Psoas muscle (tissue), 8 donors: ENCODE results near the gene MYO9A. TPM values are rescaled to one million over a fixed set of nuclear protein-coding genes. Genes with fewer than 3 reads are reported as not detected.

Source experiments
- ATAC-seq, 4 donors: fragments of 200-7000 bp; cut with Tn5 transposase; one replicate each; pipeline ENCODE4 v1.9.1; 2020; ENCODE audit warnings: moderate library complexity in 3 of 4, mild to moderate bottlenecking in 2 of 4
- DNase-seq, 2 donors: peaks; one replicate each; pipeline ENCODE4 v3.0.0-alpha.2; 2020
- H3K27ac ChIP-seq: fragments of 200-600 bp; one replicate; pipeline ENCODE4 v1.8.0; 2022
- H3K27me3 ChIP-seq, 3 donors: fragments of 200-600 bp in 1 of 3; one replicate each; pipeline versions ENCODE4 v1.6.1 to v1.8.0; 2013 to 2022; ENCODE audit warnings: low read length in 2 of 3, mild to moderate bottlenecking in 2 of 3, moderate library complexity in 1 of 3; ENCODE audit not compliant: insufficient read depth in 3 of 3
- H3K36me3 ChIP-seq, 2 donors: fragments of 200-600 bp in 1 of 2; one replicate each; pipeline versions ENCODE4 v1.6.1 to v1.8.0; 2013 to 2022; ENCODE audit warnings: low read depth in 1 of 2, mild to moderate bottlenecking in 1 of 2, moderate library complexity in 1 of 2; ENCODE audit not compliant: insufficient read depth in 1 of 2
- H3K4me1 ChIP-seq: fragments of 200-600 bp; one replicate; pipeline ENCODE4 v1.8.0; 2022
- H3K4me3 ChIP-seq: fragments of 200-600 bp; one replicate; pipeline ENCODE4 v1.8.0; 2022; ENCODE audit warnings: mild to moderate bottlenecking
- H3K9me3 ChIP-seq: fragments of 200-600 bp; one replicate; pipeline ENCODE4 v1.8.0; 2022
- CTCF ChIP-seq: fragments of 200-600 bp; IDR thresholded peaks from one replicate; pipeline ENCODE4 v1.8.0; 2022; ENCODE audit warnings: antibody characterized with exemption
- WGBS, 3 donors: extraction: QIAGEN DNeasy Blood & Tissue Kit; methylation state at CpG; one replicate each; pipeline versions ENCODE4 v1.1.6 to v1.1.7; 2013; 5-methylcytosine and 5-hydroxymethylcytosine counted together
- intact Hi-C, 2 donors: fragments of 100-400 bp; cut with DNase I; formaldehyde crosslinking; loops; one replicate each; pipeline versions ENCODE4 v1.11.0 to v1.14.2; 2022
- polyA plus RNA-seq, 3 donors: library from polyadenylated mRNA; stranded (reverse); fragments of 200-250 nt; gene quantifications; one replicate each; pipeline ENCODE4 v1.2.3, GENCODE V29; 2013
- total RNA-seq, 4 donors: library from RNA; stranded (reverse); fragmentation: NEBNext Ultra II Directional in 2 of 4; extraction: Animal tissue kit (Norgen Biotek cat#: 25700) in 2 of 4; gene quantifications; one replicate each; pipeline versions ENCODE4 v1.2.1 to v1.2.4, GENCODE V29; 2021 to 2023
- donor health status: healthy with polysubstance abuse.
- donor health status: DM: no; HTN: no; CAD: no; lungs with moderate emphysema.
- donor health status: Bipolar disorder and iron deficiency.
- donor health status: healthy.
- donor health status: DM: yes; HTN: yes; CAD: no.
- donor health status: DM: no; HTN: no; CAD: no.
- donor health status: DM: no; HTN: no; CAD: no.
- donor health status: DM: yes; HTN: yes; CAD: no.

MYO9A gene
- total and polyA plus RNA-seq, 7 donors = 3.4 to 28.4 (median 23.0) TPM

GRCh38 chr15:71853543-71853942, 264.4 kb downstream of the MYO9A start:
- TF ChIP-seq CTCF = no peak
- ATAC-seq (no peak), DNase-seq (no peak)
- H3K4me3 ChIP-seq = no peak overlapping the region
- no peaks in the 10 kb centered on the region for H3K27me3 ChIP-seq
- intact Hi-C loops = no loop called here
- H3K27ac ChIP-seq = no peak overlapping the region
- no peaks in the 10 kb centered on the region for H3K4me1 ChIP-seq
- no peaks in the 10 kb centered on the region for H3K9me3 ChIP-seq
- 96 to 100% (median 97%) methylated on average over 1 of the region's 1 CpG for WGBS, 3 donors
- peaks cover 0 to 77% of the 10 kb centered on the region in 2 donors for H3K36me3 ChIP-seq

GRCh38 chr15:71844916-71845315, 273.0 kb downstream of the MYO9A start:
- Histone ChIP-seq H3K27me3 (no peaks in the 10 kb centered on the region), H3K9me3 (no peaks in the 10 kb centered on the region), H3K4me1 (no peaks in the 10 kb centered on the region), H3K36me3 (peaks cover 0 to 83% of the 10 kb centered on the region in 2 donors), H3K27ac (no peak overlapping the region), H3K4me3 (no peak overlapping the region)
- no peak for DNase-seq
- 77 to 82% (median 80%) methylated on average over 2 of the region's 2 CpGs for WGBS, 3 donors
- TF ChIP-seq CTCF = no peak
- no peak for ATAC-seq
- intact Hi-C loops = no loop called here

- H3K4me1 ChIP-seq = no peaks in the 10 kb centered on the region
- DNase-seq = no peak
- H3K4me3 ChIP-seq = no peak overlapping the region
- WGBS, 3 donors = 93 to 99% (median 97%) methylated on average over 3 of the region's 3 CpGs
- TF ChIP-seq CTCF = no peak
- no peak for ATAC-seq
- peaks cover 0 to 53% of the 10 kb centered on the region in 2 donors for H3K36me3 ChIP-seq
- no peaks in the 10 kb centered on the region for H3K9me3 ChIP-seq
- H3K27ac ChIP-seq = no peak overlapping the region
- intact Hi-C loops = no loop called here
- no peaks in the 10 kb centered on the region for H3K27me3 ChIP-seq
Measured at GRCh38 chr15:71841563-71841962, 276.4 kb downstream of the MYO9A start.

- no peaks in the 10 kb centered on the region for H3K27me3 ChIP-seq
- TF ChIP-seq CTCF = no peak
- DNase-seq (no peak), ATAC-seq (no peak)
- intact Hi-C loops = no loop called here
- H3K27ac ChIP-seq = no peak overlapping the region
- peaks cover 18 to 53% of the 10 kb centered on the region in 2 donors for H3K36me3 ChIP-seq
- H3K4me3 ChIP-seq = no peak overlapping the region
- 94 to 98% (median 97%) methylated on average over 2 of the region's 2 CpGs for WGBS, 3 donors
- H3K9me3 ChIP-seq = no peaks in the 10 kb centered on the region
- no peaks in the 10 kb centered on the region for H3K4me1 ChIP-seq
Measured at GRCh38 chr15:71830981-71831380, 287.0 kb downstream of the MYO9A start.

GRCh38 chr15:71826196-71826595, 291.8 kb downstream of the MYO9A start:
- Histone ChIP-seq H3K4me3 (no peak overlapping the region), H3K36me3 (peaks cover 21 to 71% of the 10 kb centered on the region in 2 donors), H3K27ac (no peak overlapping the region), H3K9me3 (peaks cover 24% of the 10 kb centered on the region), H3K27me3 (no peaks in the 10 kb centered on the region), H3K4me1 (no peaks in the 10 kb centered on the region)
- ATAC-seq (no peak), DNase-seq (no peak)
- WGBS, 3 donors = 72 to 81% (median 81%) methylated on average over 5 of the region's 5 CpGs
- no peak for TF ChIP-seq CTCF
- intact Hi-C loops = no loop called here
